Effector memory CD8-positive, alpha-beta T cell (primary cell): Measurements from ENCODE around the gene SGIP1.

Experiments
- ATAC-seq: fragments of 150-1000 bp; cut with Tn5 transposase; replicated peaks from 2 replicates; pipeline ENCODE4 v1.10.0; 2021; ENCODE audit warnings: mild to moderate bottlenecking, moderate library complexity
- DNase-seq, 3 experiments: peaks; one replicate each; pipeline ENCODE4 v3.0.0; 2021
- H3K27ac Mint-ChIP-seq, 2 donors: one replicate each; pipeline ENCODE4 v1.8.0; 2022; ENCODE audit warnings: mild to moderate bottlenecking in 2 of 2, mixed read lengths in 2 of 2, moderate library complexity in 2 of 2
- H3K27me3 Mint-ChIP-seq, 2 donors: one replicate each; pipeline ENCODE4 v1.8.0; 2022; ENCODE audit warnings: mixed read lengths in 2 of 2
- H3K36me3 Mint-ChIP-seq: one replicate; pipeline ENCODE4 v1.8.0; 2022; ENCODE audit warnings: mild to moderate bottlenecking, moderate library complexity, mixed read lengths; ENCODE audit not compliant: insufficient read depth
- H3K4me1 Mint-ChIP-seq, 2 donors: one replicate each; pipeline ENCODE4 v1.8.0; 2022; ENCODE audit warnings: low read depth in 2 of 2, mixed read lengths in 2 of 2
- H3K4me3 Mint-ChIP-seq, 2 donors: one replicate each; pipeline ENCODE4 v1.8.0; 2022; ENCODE audit warnings: mild to moderate bottlenecking in 2 of 2, mixed read lengths in 2 of 2, moderate library complexity in 2 of 2
- H3K9me3 Mint-ChIP-seq, 2 donors: one replicate each; pipeline ENCODE4 v1.8.0; 2022; ENCODE audit warnings: mixed read lengths in 2 of 2

Gene SGIP1

DNA sequence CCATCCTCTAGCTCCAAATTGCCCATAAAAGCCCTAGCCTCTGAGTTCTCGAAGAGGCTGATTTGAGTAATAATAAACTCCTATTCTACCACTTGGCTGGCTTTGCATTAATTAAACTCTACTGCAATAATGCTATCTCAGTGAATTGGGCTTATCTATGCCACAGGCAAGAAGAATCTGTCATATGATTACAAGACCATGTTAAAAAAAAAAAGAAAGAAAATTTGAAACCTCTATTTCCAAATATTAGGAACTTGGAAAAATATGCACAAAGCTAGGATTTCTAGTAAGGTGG is 27.6 kb upstream of the SGIP1 start:
- DNase-seq (no peak), ATAC-seq (no peak)
- no peaks in the 10 kb centered on the region for H3K36me3 Mint-ChIP-seq
- no peaks in the 10 kb centered on the region for H3K4me1 Mint-ChIP-seq
- H3K27me3 Mint-ChIP-seq: peaks cover 55 to 66% of the 10 kb centered on the region in 2 donors
- no peak overlapping the region for H3K27ac Mint-ChIP-seq
- H3K4me3 Mint-ChIP-seq: no peak overlapping the region
- no peaks in the 10 kb centered on the region for H3K9me3 Mint-ChIP-seq

DNA sequence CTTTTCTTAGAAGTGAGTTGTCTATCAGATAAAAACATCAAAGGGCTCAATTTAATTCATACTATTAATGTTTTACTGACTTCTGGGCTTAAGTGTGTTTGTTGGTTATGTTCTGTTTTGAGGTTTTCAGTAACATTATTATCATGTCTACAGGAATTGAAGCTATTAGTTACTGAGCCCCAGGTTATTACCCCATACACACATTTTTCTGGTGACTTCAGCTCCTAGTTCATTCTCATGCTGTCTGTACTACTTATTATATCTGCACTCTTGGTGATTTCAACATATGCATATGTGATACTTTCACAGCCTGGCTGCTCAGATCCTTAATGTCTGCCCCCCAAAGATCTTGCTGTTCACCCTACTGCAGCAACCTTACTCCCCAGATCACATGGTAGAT is 27.0 kb upstream of the SGIP1 start:
- ATAC-seq (no peak), DNase-seq (no peak)
- no peaks in the 10 kb centered on the region for H3K9me3 Mint-ChIP-seq
- H3K4me1 Mint-ChIP-seq: no peaks in the 10 kb centered on the region
- H3K36me3 Mint-ChIP-seq: no peaks in the 10 kb centered on the region
- H3K4me3 Mint-ChIP-seq: no peak overlapping the region
- no peak overlapping the region for H3K27ac Mint-ChIP-seq
- H3K27me3 Mint-ChIP-seq: peaks cover 62 to 68% of the 10 kb centered on the region in 2 donors

DNA sequence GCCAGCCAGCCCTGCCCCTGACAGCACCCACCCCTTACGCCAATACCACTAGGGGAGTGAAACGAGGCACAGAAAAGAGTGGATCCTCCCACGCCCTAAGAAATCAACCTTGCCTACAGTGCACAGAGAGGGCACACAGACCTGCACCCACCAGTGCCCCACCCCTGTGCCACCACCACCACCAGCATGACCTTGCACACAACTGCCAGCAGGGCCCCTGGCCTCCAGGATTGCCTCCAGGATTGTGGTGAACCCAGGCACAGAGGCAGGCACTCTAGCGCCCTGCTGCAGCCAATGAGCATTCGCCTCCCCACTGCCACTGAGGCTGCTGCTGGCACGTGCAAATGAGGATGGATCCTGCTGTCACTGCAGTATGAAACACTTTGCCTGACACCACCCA is 23.5 kb upstream of the SGIP1 start:
- Mint-ChIP-seq H3K27ac (no peak overlapping the region), H3K27me3 (peaks cover 69 to 91% of the 10 kb centered on the region in 2 donors), H3K9me3 (peaks cover 0 to 4% of the 10 kb centered on the region in 2 donors), H3K4me3 (no peak overlapping the region), H3K36me3 (no peaks in the 10 kb centered on the region), H3K4me1 (no peaks in the 10 kb centered on the region)
- ATAC-seq (no peak), DNase-seq (no peak)

DNA sequence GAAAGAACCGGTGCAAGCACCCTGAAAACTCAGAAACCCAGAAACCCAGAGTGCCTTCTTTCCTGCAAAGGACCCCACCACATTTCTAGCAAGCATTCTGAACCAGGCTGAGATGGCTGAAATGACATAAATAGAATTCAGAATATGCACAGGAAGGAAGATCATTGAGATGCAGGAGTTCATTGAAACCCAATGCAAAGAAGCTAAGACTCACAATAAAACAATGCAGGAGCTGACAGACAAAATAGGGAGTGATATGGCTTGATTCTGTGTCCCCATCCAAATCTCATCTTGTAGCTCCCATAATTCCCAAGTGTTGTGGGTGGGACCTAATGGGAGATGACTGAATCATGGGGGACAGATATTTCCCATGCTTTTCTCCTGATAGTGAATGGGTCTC is 22.8 kb upstream of the SGIP1 start:
- Mint-ChIP-seq H3K9me3 (peaks cover 0 to 4% of the 10 kb centered on the region in 2 donors), H3K27ac (no peak overlapping the region), H3K36me3 (no peaks in the 10 kb centered on the region), H3K4me3 (no peak overlapping the region), H3K4me1 (no peaks in the 10 kb centered on the region), H3K27me3 (peaks cover 69 to 95% of the 10 kb centered on the region in 2 donors)
- DNase-seq (no peak), ATAC-seq (no peak)

GRCh38 chr1:66517959-66518358 is 16.0 kb upstream of the SGIP1 start:
- no peak overlapping the region for H3K4me3 Mint-ChIP-seq
- H3K27ac Mint-ChIP-seq: no peak overlapping the region
- DNase-seq (no peak), ATAC-seq (no peak)
- no peaks in the 10 kb centered on the region for H3K4me1 Mint-ChIP-seq
- H3K27me3 Mint-ChIP-seq: peaks cover 11 to 36% of the 10 kb centered on the region in 2 donors
- peaks cover 0 to 4% of the 10 kb centered on the region in 2 donors for H3K9me3 Mint-ChIP-seq
- no peaks in the 10 kb centered on the region for H3K36me3 Mint-ChIP-seq

- ATAC-seq (no peak), DNase-seq (no peak)
- H3K36me3 Mint-ChIP-seq: no peaks in the 10 kb centered on the region
- no peak overlapping the region for H3K4me3 Mint-ChIP-seq
- H3K27ac Mint-ChIP-seq: no peak overlapping the region
- H3K4me1 Mint-ChIP-seq: no peaks in the 10 kb centered on the region
- peaks cover 4 to 29% of the 10 kb centered on the region in 2 donors for H3K27me3 Mint-ChIP-seq
- H3K9me3 Mint-ChIP-seq: peaks cover 0 to under 1% of the 10 kb centered on the region in 2 donors
Observed at GRCh38 chr1:66518654-66519053, 15.3 kb upstream of the SGIP1 start.

GRCh38 chr1:66519992-66520391 is 14.0 kb upstream of the SGIP1 start:
- H3K9me3 Mint-ChIP-seq: no peaks in the 10 kb centered on the region
- ATAC-seq (no peak), DNase-seq (no peak)
- peaks cover 0 to 17% of the 10 kb centered on the region in 2 donors for H3K27me3 Mint-ChIP-seq
- H3K4me3 Mint-ChIP-seq: no peak overlapping the region
- H3K27ac Mint-ChIP-seq: no peak overlapping the region
- H3K4me1 Mint-ChIP-seq: no peaks in the 10 kb centered on the region
- no peaks in the 10 kb centered on the region for H3K36me3 Mint-ChIP-seq

GRCh38 chr1:66520655-66521054 is 13.3 kb upstream of the SGIP1 start:
- Mint-ChIP-seq H3K27me3 (peaks cover 0 to 10% of the 10 kb centered on the region in 2 donors), H3K9me3 (no peaks in the 10 kb centered on the region), H3K4me3 (no peak overlapping the region), H3K27ac (no peak overlapping the region), H3K36me3 (no peaks in the 10 kb centered on the region), H3K4me1 (no peaks in the 10 kb centered on the region)
- ATAC-seq (no peak), DNase-seq (no peak)

DNA sequence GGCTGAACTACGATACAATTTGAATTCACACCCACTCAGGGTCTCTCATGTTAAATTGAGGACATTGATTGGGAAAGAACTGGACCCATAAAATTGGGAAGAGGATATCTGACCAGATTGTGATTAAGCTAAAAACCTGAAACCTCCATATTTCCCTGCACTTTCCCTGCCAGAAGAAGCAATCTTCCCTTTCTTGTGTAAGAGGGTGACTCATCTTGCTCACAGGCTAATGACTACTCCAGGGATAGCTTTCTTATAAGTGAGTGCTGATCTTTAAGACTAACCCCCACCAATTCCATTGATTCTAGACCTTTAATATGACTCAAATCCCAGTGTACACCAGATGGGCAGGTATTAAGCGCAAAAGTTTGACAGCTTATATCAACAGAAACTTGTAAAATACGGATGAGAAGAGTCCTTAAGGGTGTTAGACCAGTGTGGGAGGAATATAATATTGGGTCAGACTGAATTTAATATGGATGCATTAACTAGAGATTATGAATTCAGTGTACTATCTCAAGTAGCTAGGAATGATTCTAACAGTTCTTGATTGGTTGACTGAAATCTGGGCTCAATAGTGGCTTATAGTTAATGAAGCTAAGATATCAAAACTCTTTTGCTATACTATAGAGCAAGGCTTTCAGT is 12.1 kb upstream of the SGIP1 start:
- Mint-ChIP-seq H3K36me3 (no peaks in the 10 kb centered on the region), H3K27me3 (no peaks in the 10 kb centered on the region)

DNA sequence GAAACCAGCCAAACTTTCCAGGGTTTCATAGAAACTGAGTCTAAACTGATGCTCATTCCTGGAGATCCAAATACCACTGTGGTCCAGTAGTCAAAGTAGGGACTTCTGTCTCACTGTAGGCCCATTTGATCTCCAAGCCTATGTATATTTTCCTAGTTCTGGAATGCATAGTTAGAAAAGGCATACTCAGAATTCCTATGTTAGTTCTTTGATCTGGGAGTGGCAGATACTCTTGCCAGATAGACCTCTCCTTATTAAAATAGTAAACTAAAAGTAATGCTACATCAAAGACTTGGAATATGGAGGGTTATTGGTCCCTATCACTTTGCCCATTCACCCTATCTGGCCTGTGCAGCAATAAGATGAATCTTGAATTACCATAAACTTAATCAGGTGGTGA is 10.4 kb upstream of the SGIP1 start:
- H3K36me3 Mint-ChIP-seq: no peaks in the 10 kb centered on the region
- no peaks in the 10 kb centered on the region for H3K27me3 Mint-ChIP-seq
- DNase-seq (no peak), ATAC-seq (no peak)
- H3K4me3 Mint-ChIP-seq: no peak overlapping the region
- H3K4me1 Mint-ChIP-seq: no peaks in the 10 kb centered on the region
- no peaks in the 10 kb centered on the region for H3K9me3 Mint-ChIP-seq
- H3K27ac Mint-ChIP-seq: no peak overlapping the region

More for the DNA sequence above, 12.1 kb upstream of the SGIP1 start:
- Mint-ChIP-seq H3K4me3 (no peak overlapping the region), H3K27ac (no peak overlapping the region), H3K9me3 (no peaks in the 10 kb centered on the region), H3K4me1 (no peaks in the 10 kb centered on the region)
- ATAC-seq (no peak), DNase-seq (no peak)

- DNase-seq (no peak), ATAC-seq (no peak)
- no peaks in the 10 kb centered on the region for H3K4me1 Mint-ChIP-seq
- H3K27me3 Mint-ChIP-seq: peaks cover 0 to 12% of the 10 kb centered on the region in 2 donors
- H3K36me3 Mint-ChIP-seq: no peaks in the 10 kb centered on the region
- no peaks in the 10 kb centered on the region for H3K9me3 Mint-ChIP-seq
- H3K4me3 Mint-ChIP-seq: no peak overlapping the region
- H3K27ac Mint-ChIP-seq: no peak overlapping the region
Observed at GRCh38 chr1:66525086-66525485, 8.9 kb upstream of the SGIP1 start.

GRCh38 chr1:66526036-66526435 is 7.9 kb upstream of the SGIP1 start:
- H3K27ac Mint-ChIP-seq: no peak overlapping the region
- DNase-seq (no peak), ATAC-seq (no peak)
- H3K4me3 Mint-ChIP-seq: no peak overlapping the region
- H3K27me3 Mint-ChIP-seq: peaks cover under 1 to 17% of the 10 kb centered on the region in 2 donors
- no peaks in the 10 kb centered on the region for H3K36me3 Mint-ChIP-seq
- H3K4me1 Mint-ChIP-seq: no peaks in the 10 kb centered on the region
- H3K9me3 Mint-ChIP-seq: no peaks in the 10 kb centered on the region

DNA sequence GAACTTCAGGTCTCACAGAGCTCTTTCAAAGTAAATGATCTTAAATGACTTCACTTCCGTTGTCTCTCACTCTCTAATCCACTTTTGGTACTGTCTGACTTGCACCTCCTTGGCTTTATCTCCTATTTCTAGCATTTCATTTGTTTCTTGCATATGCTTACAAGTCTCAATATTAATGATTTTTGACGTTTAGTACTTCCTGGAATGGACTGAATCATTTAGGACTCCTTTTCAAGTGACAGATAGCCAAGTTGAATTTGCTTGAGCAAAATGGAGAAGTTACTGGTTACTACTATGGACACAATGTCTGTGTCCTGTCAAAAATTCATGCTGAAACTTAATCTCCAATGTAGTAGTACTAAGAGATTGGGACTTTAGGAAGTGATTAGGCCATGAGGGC is 7.0 kb upstream of the SGIP1 start:
- Mint-ChIP-seq H3K9me3 (no peaks in the 10 kb centered on the region), H3K4me3 (no peak overlapping the region), H3K27me3 (peaks cover 10 to 27% of the 10 kb centered on the region in 2 donors), H3K36me3 (no peaks in the 10 kb centered on the region), H3K27ac (no peak overlapping the region), H3K4me1 (no peaks in the 10 kb centered on the region)
- DNase-seq (no peak), ATAC-seq (no peak)

GRCh38 chr1:66527686-66528085 is 6.3 kb upstream of the SGIP1 start:
- peaks cover 17 to 34% of the 10 kb centered on the region in 2 donors for H3K27me3 Mint-ChIP-seq
- H3K9me3 Mint-ChIP-seq: no peaks in the 10 kb centered on the region
- no peak for DNase-seq
- no peak for ATAC-seq
- peaks cover 0 to 3% of the 10 kb centered on the region in 2 donors for H3K4me1 Mint-ChIP-seq
- H3K4me3 Mint-ChIP-seq: no peak overlapping the region
- no peak overlapping the region for H3K27ac Mint-ChIP-seq
- H3K36me3 Mint-ChIP-seq: no peaks in the 10 kb centered on the region

- no peaks in the 10 kb centered on the region for H3K36me3 Mint-ChIP-seq
- ATAC-seq: no peak
- no peak for DNase-seq
- H3K27me3 Mint-ChIP-seq: peaks cover 25 to 43% of the 10 kb centered on the region in 2 donors
- no peak overlapping the region for H3K27ac Mint-ChIP-seq
- H3K4me3 Mint-ChIP-seq: no peak overlapping the region
- peaks cover 6 to 9% of the 10 kb centered on the region in 2 donors for H3K4me1 Mint-ChIP-seq
- no peaks in the 10 kb centered on the region for H3K9me3 Mint-ChIP-seq
Observed at GRCh38 chr1:66528580-66528979, 5.4 kb upstream of the SGIP1 start.
